Right lobe of liver (tissue), 4 donors: ENCODE results near the gene HDAC4.

Experiments used
- POLR2A ChIP-seq: fragments of 450-650 bp; IDR thresholded peaks from one replicate; pipeline ENCODE4 v1.6.1; 2017; ENCODE audit warnings: antibody characterized with exemption, mild to moderate bottlenecking
- TF ChIP-seq, protein P1 (sequence below), 4 donors: fragments of 200-600 bp in 3 of 4; fragments of 450-650 bp in 1 of 4; IDR thresholded peaks; one replicate each; pipeline versions ENCODE4 v1.5.1 to v1.8.0; 2016 to 2022; ENCODE audit warnings: antibody characterized with exemption in 4 of 4, mild to moderate bottlenecking in 2 of 4
- donor health status: DM: no; HTN: no; CAD: no.
- donor health status: DM: no; HTN: no; CAD: no.
- donor health status: DM: no; HTN: yes; CAD: no.

DNA sequence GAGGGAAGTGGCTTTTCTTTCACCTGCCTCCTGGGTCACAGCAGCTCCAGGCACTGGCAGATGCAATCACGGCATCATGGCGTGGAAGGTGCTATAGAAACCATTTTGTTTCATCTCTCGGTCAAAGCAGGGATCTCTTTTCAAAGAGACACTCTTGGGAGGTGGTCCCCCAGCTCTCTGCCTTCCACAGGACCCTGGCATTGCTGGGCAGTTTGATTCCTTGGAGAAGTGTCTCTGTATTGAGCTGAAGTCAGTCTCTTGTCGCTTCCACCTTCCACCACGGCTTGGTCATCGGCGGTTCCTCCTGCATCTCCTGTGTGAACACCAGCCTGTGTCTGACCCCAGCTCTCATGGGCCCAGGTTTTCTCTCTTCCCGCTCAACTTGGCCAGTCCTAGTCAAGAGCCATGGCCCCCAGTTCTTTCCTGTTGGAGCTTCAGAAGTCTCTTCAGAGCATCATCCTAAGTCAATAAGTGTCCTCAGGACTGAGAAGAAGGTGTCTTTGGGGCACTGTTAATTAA, 42.3 kb upstream of the HDAC4 start:
- TF ChIP-seq, protein P1, sequence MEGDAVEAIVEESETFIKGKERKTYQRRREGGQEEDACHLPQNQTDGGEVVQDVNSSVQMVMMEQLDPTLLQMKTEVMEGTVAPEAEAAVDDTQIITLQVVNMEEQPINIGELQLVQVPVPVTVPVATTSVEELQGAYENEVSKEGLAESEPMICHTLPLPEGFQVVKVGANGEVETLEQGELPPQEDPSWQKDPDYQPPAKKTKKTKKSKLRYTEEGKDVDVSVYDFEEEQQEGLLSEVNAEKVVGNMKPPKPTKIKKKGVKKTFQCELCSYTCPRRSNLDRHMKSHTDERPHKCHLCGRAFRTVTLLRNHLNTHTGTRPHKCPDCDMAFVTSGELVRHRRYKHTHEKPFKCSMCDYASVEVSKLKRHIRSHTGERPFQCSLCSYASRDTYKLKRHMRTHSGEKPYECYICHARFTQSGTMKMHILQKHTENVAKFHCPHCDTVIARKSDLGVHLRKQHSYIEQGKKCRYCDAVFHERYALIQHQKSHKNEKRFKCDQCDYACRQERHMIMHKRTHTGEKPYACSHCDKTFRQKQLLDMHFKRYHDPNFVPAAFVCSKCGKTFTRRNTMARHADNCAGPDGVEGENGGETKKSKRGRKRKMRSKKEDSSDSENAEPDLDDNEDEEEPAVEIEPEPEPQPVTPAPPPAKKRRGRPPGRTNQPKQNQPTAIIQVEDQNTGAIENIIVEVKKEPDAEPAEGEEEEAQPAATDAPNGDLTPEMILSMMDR (IDR thresholded peaks at IDR 0.05) = no peak
- no peak for TF ChIP-seq POLR2A
